ENCODE results near the gene L3MBTL4. TPM values are rescaled to one million over a fixed set of nuclear protein-coding genes. Genes with fewer than 3 reads are reported as not detected.
"Not testable (repeated sequence)": the region's sequence is repeated elsewhere in the genome, so short reads cannot be mapped to it uniquely, and the experiment has no call there.

Gene L3MBTL4
- total and polyA plus RNA-seq, 7 experiments from 2014 or later, result 0.05 to 7.6 (median 0.49) TPM

GRCh38 chr18:6199777-6200176 is 214.9 kb downstream of the L3MBTL4 start:
- CTCF ChIA-PET, result no interaction called here
- H3K9me3 ChIP-seq (ENCODE audit: control insufficient read depth in 2 of 3, low read length in 3 of 3), result no peaks in the 10 kb centered on the region
- H3K9me3 Mint-ChIP-seq, result peaks cover 0 to 7% (median 2%) of the 10 kb centered on the region in 11 donors
- ATAC-seq (no peak), DNase-seq (no peak)
- no peak overlapping the region for H3K4me3 ChIP-seq (ENCODE audit: low read length)
- H3K27ac Mint-ChIP-seq, result no peak overlapping the region
- intact Hi-C loops (cut with micrococcal nuclease), result no loop called here
- H3K36me3 ChIP-seq (ENCODE audit: control insufficient read depth in 2 of 3, insufficient read depth in 3 of 3, low read length in 3 of 3), result no peaks in the 10 kb centered on the region
- H3K27me3 ChIP-seq (ENCODE audit: control insufficient read depth in 2 of 2, insufficient read depth in 2 of 2, low read length in 2 of 2), result no peaks in the 10 kb centered on the region
- H3K4me1 Mint-ChIP-seq, result no peaks in the 10 kb centered on the region
- H3K36me3 Mint-ChIP-seq, result peaks cover 0 to 3% (median 0%) of the 10 kb centered on the region in 5 donors
- H3K4me1 ChIP-seq (ENCODE audit: control insufficient read depth in 2 of 2, insufficient read depth in 2 of 2, low read length in 2 of 2), result no peaks in the 10 kb centered on the region
- POLR2A ChIA-PET, result no interaction called here
- H3K27ac ChIP-seq (ENCODE audit: low read depth, low read length), result no peak overlapping the region
- H3K4me3 Mint-ChIP-seq, result no peak overlapping the region
- H3K27me3 Mint-ChIP-seq, result peaks cover 0 to 6% (median 0%) of the 10 kb centered on the region in 5 donors

- no peaks in the 10 kb centered on the region for H3K4me1 ChIP-seq (ENCODE audit: control insufficient read depth in 2 of 2, insufficient read depth in 2 of 2, low read length in 2 of 2)
- no peak for ATAC-seq
- CTCF ChIA-PET, result no interaction called here
- H3K4me3 ChIP-seq (ENCODE audit: low read length), result no peak overlapping the region
- no peak for DNase-seq
- Mint-ChIP-seq H3K36me3 (peaks cover 0 to 3% (median 0%) of the 10 kb centered on the region in 5 donors), H3K4me3 (no peak overlapping the region), H3K27ac (no peak overlapping the region), H3K9me3 (peaks cover 0 to 7% (median 2%) of the 10 kb centered on the region in 11 donors), H3K27me3 (peaks cover 0 to 6% (median 0%) of the 10 kb centered on the region in 5 donors), H3K4me1 (no peaks in the 10 kb centered on the region)
- POLR2A ChIA-PET, result no interaction called here
- H3K27ac ChIP-seq (ENCODE audit: low read depth, low read length), result no peak overlapping the region
- no peaks in the 10 kb centered on the region for H3K9me3 ChIP-seq (ENCODE audit: control insufficient read depth in 2 of 3, low read length in 3 of 3)
- intact Hi-C loops (cut with micrococcal nuclease), result no loop called here
- no peaks in the 10 kb centered on the region for H3K36me3 ChIP-seq (ENCODE audit: control insufficient read depth in 2 of 3, insufficient read depth in 3 of 3, low read length in 3 of 3)
- no peaks in the 10 kb centered on the region for H3K27me3 ChIP-seq (ENCODE audit: control insufficient read depth in 2 of 2, insufficient read depth in 2 of 2, low read length in 2 of 2)
Observed at GRCh38 chr18:6198585-6198984, 216.1 kb downstream of the L3MBTL4 start.

GRCh38 chr18:6194640-6195039 is 220.1 kb downstream of the L3MBTL4 start:
- DNase-seq, result no peak
- Mint-ChIP-seq H3K27me3 (peaks cover 0 to 6% (median 0%) of the 10 kb centered on the region in 5 donors), H3K27ac (no peak overlapping the region), H3K4me3 (no peak overlapping the region), H3K36me3 (peaks cover 0 to 3% (median 0%) of the 10 kb centered on the region in 5 donors), H3K9me3 (peaks cover 0 to 7% (median 2%) of the 10 kb centered on the region in 11 donors), H3K4me1 (no peaks in the 10 kb centered on the region)
- no peaks in the 10 kb centered on the region for H3K36me3 ChIP-seq (ENCODE audit: control insufficient read depth in 2 of 3, insufficient read depth in 3 of 3, low read length in 3 of 3)
- CTCF ChIA-PET, result no interaction called here
- H3K4me1 ChIP-seq (ENCODE audit: control insufficient read depth in 2 of 2, insufficient read depth in 2 of 2, low read length in 2 of 2), result no peaks in the 10 kb centered on the region
- POLR2A ChIA-PET, result no interaction called here
- H3K27ac ChIP-seq (ENCODE audit: low read depth, low read length), result no peak overlapping the region
- no peaks in the 10 kb centered on the region for H3K27me3 ChIP-seq (ENCODE audit: control insufficient read depth in 2 of 2, insufficient read depth in 2 of 2, low read length in 2 of 2)
- H3K9me3 ChIP-seq (ENCODE audit: control insufficient read depth in 2 of 3, low read length in 3 of 3), result no peaks in the 10 kb centered on the region
- intact Hi-C loops (cut with micrococcal nuclease), result no loop called here
- ATAC-seq, result no peak
- no peak overlapping the region for H3K4me3 ChIP-seq (ENCODE audit: low read length)

GRCh38 chr18:6185782-6186181 is 228.9 kb downstream of the L3MBTL4 start:
- CTCF ChIA-PET; DNase-seq; H3K4me1 Mint-ChIP-seq; POLR2A ChIA-PET; H3K27ac Mint-ChIP-seq; H3K27me3 Mint-ChIP-seq; ATAC-seq; H3K4me1 ChIP-seq (ENCODE audit: control insufficient read depth in 2 of 2, insufficient read depth in 2 of 2, low read length in 2 of 2); H3K27me3 ChIP-seq (ENCODE audit: control insufficient read depth in 2 of 2, insufficient read depth in 2 of 2, low read length in 2 of 2); H3K4me3 Mint-ChIP-seq; H3K36me3 Mint-ChIP-seq; H3K27ac ChIP-seq (ENCODE audit: low read depth, low read length); H3K9me3 ChIP-seq (ENCODE audit: control insufficient read depth in 2 of 3, low read length in 3 of 3); H3K4me3 ChIP-seq (ENCODE audit: low read length); intact Hi-C loops (cut with micrococcal nuclease); H3K36me3 ChIP-seq (ENCODE audit: control insufficient read depth in 2 of 3, insufficient read depth in 3 of 3, low read length in 3 of 3): not testable (repeated sequence)
- H3K9me3 Mint-ChIP-seq, result peaks cover 4 to 17% (median 9%) of the 10 kb centered on the region in 11 donors

- H3K4me3 Mint-ChIP-seq, result peak overlapping the region in 1 of 10 donors; percentile 2
- no peak overlapping the region for H3K27ac ChIP-seq (ENCODE audit: low read depth, low read length)
- no peaks in the 10 kb centered on the region for H3K4me1 Mint-ChIP-seq
- peaks cover 0 to 3% (median 0%) of the 10 kb centered on the region in 5 donors for H3K36me3 Mint-ChIP-seq
- no peak overlapping the region for H3K27ac Mint-ChIP-seq
- no peak overlapping the region for H3K4me3 ChIP-seq (ENCODE audit: low read length)
- no peaks in the 10 kb centered on the region for H3K36me3 ChIP-seq (ENCODE audit: control insufficient read depth in 2 of 3, insufficient read depth in 3 of 3, low read length in 3 of 3)
- peaks cover 0 to 7% (median 3%) of the 10 kb centered on the region in 11 donors for H3K9me3 Mint-ChIP-seq
- DNase-seq (no peak), ATAC-seq (no peak)
- H3K9me3 ChIP-seq (ENCODE audit: control insufficient read depth in 2 of 3, low read length in 3 of 3), result no peaks in the 10 kb centered on the region
- H3K4me1 ChIP-seq (ENCODE audit: control insufficient read depth in 2 of 2, insufficient read depth in 2 of 2, low read length in 2 of 2), result no peaks in the 10 kb centered on the region
- ChIA-PET POLR2A (no interaction called here), CTCF (no interaction called here)
- no peaks in the 10 kb centered on the region for H3K27me3 ChIP-seq (ENCODE audit: control insufficient read depth in 2 of 2, insufficient read depth in 2 of 2, low read length in 2 of 2)
- H3K27me3 Mint-ChIP-seq, result peaks cover 0 to 9% (median 3%) of the 10 kb centered on the region in 5 donors
- intact Hi-C loops (cut with micrococcal nuclease), result no loop called here
Observed at GRCh38 chr18:6174983-6175745, 239.5 kb downstream of the L3MBTL4 start.

- ChIA-PET POLR2A (no interaction called here), CTCF (no interaction called here)
- ATAC-seq, result no peak
- Histone ChIP-seq H3K4me3 (ENCODE audit: low read length) (no peak overlapping the region), H3K27ac (ENCODE audit: low read depth, low read length) (no peak overlapping the region), H3K27me3 (ENCODE audit: control insufficient read depth in 2 of 2, insufficient read depth in 2 of 2, low read length in 2 of 2) (no peaks in the 10 kb centered on the region), H3K36me3 (ENCODE audit: control insufficient read depth in 2 of 3, insufficient read depth in 3 of 3, low read length in 3 of 3) (no peaks in the 10 kb centered on the region), H3K4me1 (ENCODE audit: control insufficient read depth in 2 of 2, insufficient read depth in 2 of 2, low read length in 2 of 2) (no peaks in the 10 kb centered on the region), H3K9me3 (ENCODE audit: control insufficient read depth in 2 of 3, low read length in 3 of 3) (no peaks in the 10 kb centered on the region)
- peaks cover 0 to 5% (median 0%) of the 10 kb centered on the region in 5 donors for H3K36me3 Mint-ChIP-seq
- H3K4me1 Mint-ChIP-seq, result no peaks in the 10 kb centered on the region
- no peak overlapping the region for H3K27ac Mint-ChIP-seq
- H3K27me3 Mint-ChIP-seq, result peaks cover 0 to 9% (median 4%) of the 10 kb centered on the region in 5 donors
- intact Hi-C loops (cut with micrococcal nuclease), result no loop called here
- no peak overlapping the region for H3K4me3 Mint-ChIP-seq
- DNase-seq, result no peak
- H3K9me3 Mint-ChIP-seq, result peaks cover 0 to 11% (median 5%) of the 10 kb centered on the region in 11 donors
Observed at GRCh38 chr18:6170604-6171003, 244.1 kb downstream of the L3MBTL4 start.

- no peak overlapping the region for H3K27ac ChIP-seq (ENCODE audit: low read depth, low read length)
- no peaks in the 10 kb centered on the region for H3K4me1 Mint-ChIP-seq
- H3K4me3 Mint-ChIP-seq, result no peak overlapping the region
- ChIA-PET CTCF (interaction anchor here (0.6 kb wide), 1 partner anchor 106 kb away, joined by 3 read pairs; no protein-coding TSS in a partner anchor), POLR2A (no interaction called here)
- ATAC-seq (no peak), DNase-seq (no peak)
- peaks cover 0 to 5% (median 0%) of the 10 kb centered on the region in 5 donors for H3K27me3 Mint-ChIP-seq
- H3K4me3 ChIP-seq (ENCODE audit: low read length), result no peak overlapping the region
- intact Hi-C loops (cut with micrococcal nuclease), result no loop called here
- no peaks in the 10 kb centered on the region for H3K36me3 ChIP-seq (ENCODE audit: control insufficient read depth in 2 of 3, insufficient read depth in 3 of 3, low read length in 3 of 3)
- H3K36me3 Mint-ChIP-seq, result peaks cover 0 to 7% (median 0%) of the 10 kb centered on the region in 5 donors
- H3K27me3 ChIP-seq (ENCODE audit: control insufficient read depth in 2 of 2, insufficient read depth in 2 of 2, low read length in 2 of 2), result no peaks in the 10 kb centered on the region
- no peaks in the 10 kb centered on the region for H3K9me3 ChIP-seq (ENCODE audit: control insufficient read depth in 2 of 3, low read length in 3 of 3)
- no peak overlapping the region for H3K27ac Mint-ChIP-seq
- H3K9me3 Mint-ChIP-seq, result peaks cover 4 to 27% (median 10%) of the 10 kb centered on the region in 11 donors
- no peaks in the 10 kb centered on the region for H3K4me1 ChIP-seq (ENCODE audit: control insufficient read depth in 2 of 2, insufficient read depth in 2 of 2, low read length in 2 of 2)
Observed at GRCh38 chr18:6161549-6161948, 253.2 kb downstream of the L3MBTL4 start.

Measured in naive thymus-derived CD4-positive, alpha-beta T cell (primary cell).